ENCODE results near the gene PDIA5.

Gene PDIA5

DNA sequence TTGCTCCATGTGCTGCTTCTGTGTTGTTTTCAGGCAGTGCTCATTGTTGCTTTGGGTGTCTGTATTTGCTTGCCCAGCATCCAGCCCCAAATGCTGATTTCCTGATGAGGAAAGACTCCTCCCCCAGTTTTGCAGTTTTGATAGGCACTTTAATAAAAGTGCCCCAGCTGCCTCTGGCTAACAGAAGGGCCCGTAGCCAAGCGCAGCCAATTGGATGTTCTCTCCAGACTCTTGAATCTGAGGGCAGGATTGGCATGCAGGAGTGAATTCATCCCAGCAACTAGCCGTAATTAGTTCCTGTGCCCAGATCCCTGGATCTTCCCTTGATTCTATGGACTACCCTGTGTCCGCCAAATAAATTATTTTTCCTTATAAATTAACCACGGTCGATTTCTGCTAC, 24.4 kb upstream of the PDIA5 start:
- Histone ChIP-seq H3K4me3 (no peak overlapping the region), H3K27ac (no peak overlapping the region)
- TF ChIP-seq, protein P1, sequence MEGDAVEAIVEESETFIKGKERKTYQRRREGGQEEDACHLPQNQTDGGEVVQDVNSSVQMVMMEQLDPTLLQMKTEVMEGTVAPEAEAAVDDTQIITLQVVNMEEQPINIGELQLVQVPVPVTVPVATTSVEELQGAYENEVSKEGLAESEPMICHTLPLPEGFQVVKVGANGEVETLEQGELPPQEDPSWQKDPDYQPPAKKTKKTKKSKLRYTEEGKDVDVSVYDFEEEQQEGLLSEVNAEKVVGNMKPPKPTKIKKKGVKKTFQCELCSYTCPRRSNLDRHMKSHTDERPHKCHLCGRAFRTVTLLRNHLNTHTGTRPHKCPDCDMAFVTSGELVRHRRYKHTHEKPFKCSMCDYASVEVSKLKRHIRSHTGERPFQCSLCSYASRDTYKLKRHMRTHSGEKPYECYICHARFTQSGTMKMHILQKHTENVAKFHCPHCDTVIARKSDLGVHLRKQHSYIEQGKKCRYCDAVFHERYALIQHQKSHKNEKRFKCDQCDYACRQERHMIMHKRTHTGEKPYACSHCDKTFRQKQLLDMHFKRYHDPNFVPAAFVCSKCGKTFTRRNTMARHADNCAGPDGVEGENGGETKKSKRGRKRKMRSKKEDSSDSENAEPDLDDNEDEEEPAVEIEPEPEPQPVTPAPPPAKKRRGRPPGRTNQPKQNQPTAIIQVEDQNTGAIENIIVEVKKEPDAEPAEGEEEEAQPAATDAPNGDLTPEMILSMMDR (IDR thresholded peaks at IDR 0.05): no peak
- no peak for DNase-seq (ENCODE audit: low spot score)

DNA sequence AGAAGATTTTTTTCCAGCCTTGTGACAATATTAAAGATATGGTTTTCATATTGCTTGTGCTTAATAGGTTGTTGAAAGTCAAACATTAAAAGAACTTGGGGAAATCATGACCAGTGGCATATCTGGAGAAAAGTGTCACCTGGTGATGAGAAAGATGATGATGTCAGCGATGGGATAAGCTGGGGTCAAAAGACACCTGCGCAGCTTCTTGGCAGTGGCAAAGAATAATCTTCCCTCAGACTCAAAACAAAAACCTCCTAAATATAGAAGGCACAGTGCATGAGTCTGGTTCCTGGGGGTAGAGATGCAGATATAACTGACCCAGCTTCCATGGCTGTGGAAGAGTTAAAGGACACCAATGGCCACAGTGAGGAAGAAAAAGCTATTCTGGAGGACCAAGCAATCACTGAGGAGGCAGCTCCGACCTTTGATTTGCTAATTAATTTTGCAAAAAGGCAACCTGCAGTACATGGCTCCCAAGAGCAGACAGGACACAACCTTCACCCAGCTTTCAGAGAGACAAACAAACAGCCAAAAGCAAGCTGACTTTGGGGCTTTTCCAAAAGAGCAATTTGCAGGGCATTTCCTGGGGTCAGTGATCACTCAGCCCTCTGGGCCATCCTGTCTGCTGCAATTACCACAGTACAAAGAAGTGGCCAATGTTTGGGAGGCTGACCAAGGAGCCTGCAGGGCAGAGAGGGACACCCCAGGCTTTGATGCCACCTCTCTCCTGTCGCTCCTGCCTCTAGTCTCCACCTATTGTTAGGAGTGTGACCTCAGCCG, 21.7 kb upstream of the PDIA5 start:
- DNase-seq (ENCODE audit: low spot score): no peak
- TF ChIP-seq, protein P1 (IDR thresholded peaks at IDR 0.05): no peak
- Histone ChIP-seq H3K4me3 (no peak overlapping the region), H3K27ac (no peak overlapping the region)

DNA sequence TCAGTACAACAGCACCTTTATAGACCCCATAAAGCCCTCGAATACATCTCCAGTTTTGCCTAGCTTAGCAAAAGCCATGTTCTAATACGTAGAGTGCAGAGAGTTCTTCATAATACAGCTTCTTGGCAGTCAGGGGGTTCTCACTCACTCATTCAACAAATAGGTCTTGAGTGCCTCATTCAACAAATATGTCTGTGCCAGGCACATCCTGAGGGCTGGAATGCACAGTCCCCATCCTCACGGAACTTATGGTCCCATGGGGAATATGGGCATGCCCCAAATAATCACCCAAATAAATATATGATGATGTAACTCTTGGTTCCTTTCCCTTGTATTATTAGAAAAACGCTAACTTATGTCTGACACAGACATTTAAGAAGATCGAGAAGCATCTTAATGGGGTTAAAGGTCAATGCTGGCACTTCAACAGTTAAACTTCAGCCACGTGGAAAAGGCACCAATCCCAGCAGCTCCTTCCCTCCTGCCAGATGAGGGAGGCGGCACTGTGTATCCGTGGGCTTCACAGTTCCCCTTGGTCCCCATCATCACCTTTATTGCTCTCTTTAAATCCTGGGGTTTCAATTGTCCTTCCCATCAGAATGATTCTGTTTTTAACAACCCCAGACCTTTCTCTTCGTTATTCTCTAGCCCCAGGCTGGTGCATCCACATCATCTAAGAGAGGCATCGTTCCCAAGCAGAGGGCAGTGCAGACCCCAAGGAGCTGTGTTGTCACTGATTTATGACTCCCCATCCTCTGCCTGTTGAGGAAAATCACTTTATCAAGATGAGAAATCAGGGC, 20.4 kb upstream of the PDIA5 start:
- H3K27ac ChIP-seq: no peak overlapping the region
- H3K4me3 ChIP-seq: no peak overlapping the region
- no peak for DNase-seq (ENCODE audit: low spot score)
- TF ChIP-seq, protein P1 (IDR thresholded peaks at IDR 0.05): no peak

DNA sequence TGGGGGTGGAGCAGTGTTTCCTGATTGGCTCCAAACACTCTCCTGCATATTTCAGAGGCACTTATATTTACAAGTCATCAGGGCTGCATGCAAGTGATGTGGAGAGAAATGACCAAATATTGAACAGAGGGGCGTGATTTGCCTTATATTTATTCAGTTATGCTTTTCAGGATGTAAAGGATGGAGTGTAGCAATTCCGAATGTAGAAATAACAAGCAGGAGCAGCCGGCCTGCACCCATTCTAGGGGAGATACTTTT, 19.8 kb upstream of the PDIA5 start:
- TF ChIP-seq, protein P1 (IDR thresholded peaks at IDR 0.05): no peak
- Histone ChIP-seq H3K4me3 (no peak overlapping the region), H3K27ac (no peak overlapping the region)
- no peak for DNase-seq (ENCODE audit: low spot score)

DNA sequence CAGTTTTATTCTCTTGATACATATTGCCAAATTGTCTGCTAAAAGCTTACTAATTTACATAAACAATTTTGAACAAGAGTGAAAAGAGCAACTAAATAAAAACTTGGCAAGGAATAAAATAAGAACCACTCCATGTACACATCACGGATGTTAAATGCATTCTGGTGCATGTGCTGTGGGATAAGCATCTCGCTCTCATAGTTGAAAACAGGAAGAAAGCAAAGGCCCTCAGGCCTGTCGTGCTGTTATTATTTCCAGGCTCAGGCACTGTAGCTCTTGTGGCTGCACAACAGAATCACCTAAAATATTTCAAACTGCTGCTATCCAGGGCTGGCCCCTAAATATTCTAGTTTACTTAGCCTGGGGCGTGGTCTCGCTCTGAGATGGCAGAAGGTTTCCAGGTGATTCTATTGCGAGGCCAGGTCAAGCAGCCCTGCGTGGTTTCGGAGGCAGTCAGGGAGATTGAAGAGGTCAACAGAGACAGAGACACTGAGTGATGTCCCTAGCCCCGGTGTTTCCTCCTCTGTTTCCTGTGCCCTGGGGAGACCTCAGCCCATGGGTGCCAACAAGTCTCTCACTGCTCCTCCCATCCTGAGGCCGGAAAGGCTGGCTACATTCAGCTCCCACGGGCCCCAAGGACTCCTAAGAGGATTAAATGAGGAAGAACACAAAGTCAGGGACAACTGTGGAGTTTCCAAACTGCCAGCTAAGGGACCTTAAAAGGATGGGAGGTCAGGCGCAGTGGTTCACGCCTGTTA, 18.2 kb upstream of the PDIA5 start:
- Histone ChIP-seq H3K4me3 (no peak overlapping the region), H3K27ac (no peak overlapping the region)
- no peak for DNase-seq (ENCODE audit: low spot score)
- TF ChIP-seq, protein P1 (IDR thresholded peaks at IDR 0.05): no peak

DNA sequence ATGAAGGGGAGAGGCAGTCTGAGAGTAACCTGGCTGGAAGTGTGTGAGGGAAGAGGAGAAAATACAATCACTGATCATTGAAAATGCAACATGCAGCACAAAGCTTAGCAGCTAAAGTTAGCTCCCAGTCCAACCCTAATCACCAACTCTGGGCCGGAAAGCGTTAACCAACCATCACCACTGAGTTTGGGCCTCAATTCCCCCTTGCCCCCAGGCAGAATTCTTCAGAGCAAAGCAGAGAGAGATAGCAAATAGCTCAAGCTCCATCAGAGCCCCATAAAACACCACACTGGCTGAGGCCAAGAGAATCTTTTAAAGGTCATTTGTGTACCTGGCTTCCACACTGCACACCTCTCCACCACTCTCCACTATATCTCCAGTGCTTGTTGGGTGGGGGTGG, 16.2 kb upstream of the PDIA5 start:
- H3K27ac ChIP-seq: no peak overlapping the region
- DNase-seq (ENCODE audit: low spot score): no peak
- no peak overlapping the region for H3K4me3 ChIP-seq
- TF ChIP-seq, protein P1 (IDR thresholded peaks at IDR 0.05): no peak

All from coronary artery (tissue), 2 donors.